GM19043 (cell line): ENCODE measurements around the gene EID2.

ENCODE experiments used
- ATAC-seq: cut with Tn5 transposase; IDR thresholded peaks from one replicate; pipeline ENCODE4 v1.9.1; 2021; ENCODE audit warnings: low read depth; ENCODE audit not compliant: unreplicated experiment

Gene EID2

GRCh38 chr19:39506598-39506943 lies 33.4 kb downstream of the EID2 start:
- ATAC-seq = no peak

GRCh38 chr19:39502640-39503417 lies 37.1 kb downstream of the EID2 start:
- no peak for ATAC-seq

GRCh38 chr19:39501340-39501739 lies 38.6 kb downstream of the EID2 start:
- ATAC-seq = no peak

DNA sequence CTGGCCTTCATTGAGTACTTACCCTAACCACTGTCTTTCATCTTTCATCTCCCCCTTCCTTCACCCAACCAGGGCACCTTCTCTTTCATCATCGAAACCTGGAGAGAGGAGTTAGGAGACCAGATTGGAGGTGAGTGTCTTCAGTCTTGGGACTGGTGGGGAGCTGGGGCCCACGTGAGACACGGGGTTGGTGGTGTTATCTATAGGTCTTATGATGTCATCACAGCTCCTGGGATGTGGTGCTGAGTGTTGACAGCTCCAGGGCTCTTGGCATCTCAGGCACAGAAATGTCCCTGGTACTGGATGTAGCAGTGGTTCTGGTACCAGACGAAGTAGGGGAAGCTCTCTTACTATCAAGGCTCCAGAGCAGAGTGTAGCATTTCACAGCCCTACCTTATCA lies 39.4 kb downstream of the EID2 start:
- ATAC-seq = no peak

GRCh38 chr19:39499932-39500331 lies 40.0 kb downstream of the EID2 start:
- ATAC-seq = no peak

DNA sequence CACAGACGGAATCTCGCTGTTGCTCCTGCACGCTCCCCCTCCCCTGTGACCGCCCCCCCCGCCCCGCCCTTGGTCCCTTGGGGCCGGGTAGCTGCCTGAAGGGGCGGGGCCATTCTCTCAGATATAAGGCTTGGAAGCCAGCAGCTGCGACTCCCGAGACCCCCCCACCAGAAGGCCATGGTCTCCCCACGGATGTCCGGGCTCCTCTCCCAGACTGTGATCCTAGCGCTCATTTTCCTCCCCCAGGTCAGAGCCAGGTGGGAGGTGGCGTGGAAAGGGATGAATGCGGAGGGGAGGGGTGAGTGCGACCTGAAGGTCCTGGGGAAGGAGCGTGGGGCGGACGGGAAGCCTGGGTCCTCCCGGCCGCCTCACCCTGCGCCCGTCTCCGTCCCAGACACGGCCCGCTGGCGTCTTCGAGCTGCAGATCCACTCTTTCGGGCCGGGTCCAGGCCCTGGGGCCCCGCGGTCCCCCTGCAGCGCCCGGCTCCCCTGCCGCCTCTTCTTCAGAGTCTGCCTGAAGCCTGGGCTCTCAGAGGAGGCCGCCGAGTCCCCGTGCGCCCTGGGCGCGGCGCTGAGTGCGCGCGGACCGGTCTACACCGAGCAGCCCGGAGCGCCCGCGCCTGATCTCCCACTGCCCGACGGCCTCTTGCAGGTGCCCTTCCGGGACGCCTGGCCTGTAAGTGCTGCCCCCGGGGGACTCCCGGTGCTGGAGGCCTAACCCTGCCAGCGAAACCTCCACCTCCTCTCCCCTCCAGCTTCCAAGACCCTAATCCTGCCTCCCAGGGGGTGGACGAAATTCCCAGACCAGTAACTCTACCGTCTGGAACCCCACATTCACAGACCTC lies 40.9 kb downstream of the EID2 start, which contains the start of gene DLL3:
TSS of gene DLL3 (plus strand) at position 150 of the 845 bp plus-strand sequence. CDS start at position 178, 28 bp downstream.
- ATAC-seq = no peak

DNA sequence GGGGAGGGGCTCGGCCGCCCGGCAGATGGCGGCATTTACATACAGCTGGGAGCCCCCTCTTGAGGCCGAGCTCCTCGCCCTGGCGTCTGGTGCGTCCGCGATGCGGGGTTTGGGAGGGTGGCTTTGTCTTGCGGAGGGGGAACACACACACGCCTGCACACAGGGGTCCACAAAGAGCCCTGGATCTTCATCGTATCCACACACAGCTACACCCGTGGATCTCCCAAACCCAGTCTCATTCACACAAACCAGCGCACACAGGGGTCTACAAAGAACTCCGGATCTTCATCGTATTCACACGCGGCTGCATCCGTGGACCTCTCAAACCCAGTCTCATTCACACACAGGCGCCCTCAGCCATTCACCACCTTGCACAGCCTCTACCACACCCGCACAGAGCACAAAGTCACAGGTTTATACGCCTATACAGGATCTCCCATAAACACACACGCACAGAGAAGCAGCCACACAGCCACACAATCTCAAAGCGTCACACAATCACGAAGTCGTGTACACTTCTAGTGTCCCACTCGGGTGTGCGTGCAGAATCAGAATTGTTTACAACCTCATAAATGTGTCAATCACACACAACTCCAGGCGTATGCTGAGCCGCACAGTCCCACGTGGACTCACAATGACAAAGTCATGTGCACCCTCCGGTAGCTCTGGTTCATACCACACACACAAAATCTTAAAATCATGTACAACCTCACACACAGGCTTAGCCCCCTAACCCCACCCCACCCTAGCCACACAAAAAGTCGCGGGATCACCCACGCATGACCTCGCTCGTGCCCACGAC lies 41.8 kb downstream of the EID2 start:
- no peak for ATAC-seq

DNA sequence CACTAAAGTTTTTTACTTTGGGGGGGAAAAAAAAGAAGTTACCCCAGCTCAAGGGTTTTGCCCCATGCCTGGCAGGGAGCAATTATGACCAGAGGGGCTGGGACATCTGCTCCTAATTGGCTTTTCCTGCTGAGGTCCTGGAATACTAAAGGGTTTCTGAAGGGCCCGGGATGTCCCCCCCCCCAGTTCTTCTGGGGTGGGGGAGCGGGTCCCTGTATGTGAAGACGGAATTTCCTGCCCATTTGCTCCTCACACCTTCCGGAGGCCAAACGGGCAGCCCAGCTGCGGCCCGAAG lies 42.3 kb downstream of the EID2 start:
- no peak for ATAC-seq

DNA sequence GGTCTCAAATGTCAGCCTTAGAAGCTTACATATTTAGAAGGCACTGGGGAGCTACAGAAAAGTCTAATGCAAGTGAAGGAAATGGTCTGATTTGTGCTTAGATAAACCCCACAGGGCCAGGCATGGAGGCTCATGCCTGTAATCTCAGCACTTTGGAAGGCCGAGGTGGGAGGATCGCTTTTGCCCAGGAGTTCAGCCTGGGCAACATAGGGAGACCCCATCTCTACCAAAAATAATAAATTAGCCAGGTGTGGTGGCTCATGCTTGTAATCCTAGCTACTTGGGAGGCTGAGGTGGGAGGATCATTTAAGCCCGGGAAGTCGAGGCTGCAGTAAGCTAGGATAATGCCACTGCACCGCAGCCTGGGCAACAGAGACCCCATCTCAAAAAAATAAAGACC lies 43.9 kb downstream of the EID2 start:
- no peak for ATAC-seq

DNA sequence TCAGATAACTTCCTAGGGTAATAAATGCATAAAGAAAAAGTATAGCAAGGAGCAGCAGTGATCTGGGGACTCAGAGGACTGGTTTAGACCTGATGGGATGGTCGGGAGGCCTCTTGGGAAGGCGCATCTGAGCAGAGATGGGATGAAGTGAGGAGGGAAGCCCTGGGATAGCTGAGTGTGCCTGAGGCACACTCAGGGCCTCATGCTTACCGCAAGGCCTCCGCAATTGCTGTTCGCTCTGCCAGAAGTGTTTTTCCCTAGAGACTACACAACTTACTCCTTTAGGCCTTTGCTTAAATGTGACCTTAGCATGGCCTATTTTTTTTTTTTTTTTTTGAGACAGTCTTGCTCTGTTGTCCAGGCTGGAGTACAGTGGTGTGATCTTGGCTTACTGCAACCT lies 45.3 kb downstream of the EID2 start:
- no peak for ATAC-seq

- ATAC-seq = no peak
Measured at GRCh38 chr19:39492788-39493187, 47.2 kb downstream of the EID2 start.

DNA sequence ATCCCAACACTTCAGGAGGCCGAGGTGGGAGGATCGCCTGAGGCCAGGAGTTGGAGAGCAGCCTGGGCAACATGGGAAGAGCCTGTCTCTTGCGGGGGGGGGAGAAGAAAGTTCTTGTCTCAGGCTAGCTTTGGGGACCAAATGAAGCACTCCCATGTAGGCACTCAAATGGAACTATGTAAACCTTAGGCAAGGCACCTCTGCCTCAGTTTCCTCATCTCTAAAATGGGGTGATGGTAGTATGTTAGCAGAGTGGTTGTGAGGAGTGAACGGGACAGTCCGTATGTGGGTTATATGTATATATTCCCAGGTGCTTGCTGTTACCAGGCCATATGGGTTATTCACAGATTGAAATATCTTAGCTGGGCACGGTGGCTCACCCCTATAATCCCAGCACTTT lies 47.7 kb downstream of the EID2 start:
- ATAC-seq = no peak

GRCh38 chr19:39489756-39490155 lies 50.2 kb downstream of the EID2 start:
- ATAC-seq = no peak
